OCI-LY1 (cell line): ENCODE data around the gene DIAPH3.

Source experiments
- H2AFZ ChIP-seq: fragments of 200-600 bp; sonication (generic), shearing (Covaris generic); 2 replicates; pipeline ENCODE4 v1.6.0; 2014; ENCODE audit warnings: antibody characterized with exemption, mild to moderate bottlenecking, low read length
- H3F3A ChIP-seq: fragments of 200-600 bp; sonication (generic), shearing (Covaris generic); 2 replicates; pipeline ENCODE4 v1.6.0; 2014; ENCODE audit warnings: mild to moderate bottlenecking, antibody characterized with exemption, low read length, moderate library complexity; ENCODE audit not compliant: insufficient read depth
- H3K27ac ChIP-seq: fragments of 200-600 bp; sonication (generic); 2 replicates; pipeline ENCODE4 v1.5.1; 2014; ENCODE audit warnings: low read length, mixed run types, mild to moderate bottlenecking, low read depth; ENCODE audit not compliant: poor library complexity, severe bottlenecking
- H3K27me3 ChIP-seq: fragments of 200-600 bp; sonication (generic); 2 replicates; pipeline ENCODE4 v1.6.0; 2014; ENCODE audit warnings: antibody characterized with exemption, mild to moderate bottlenecking, low read length, moderate library complexity; ENCODE audit not compliant: insufficient read depth
- H3K36me3 ChIP-seq: fragments of 200-600 bp; sonication (generic); 2 replicates; pipeline ENCODE4 v1.6.1; 2014; ENCODE audit warnings: mild to moderate bottlenecking, antibody characterized with exemption, low read length, moderate library complexity, mixed read lengths; ENCODE audit not compliant: insufficient read depth
- H3K4me1 ChIP-seq: fragments of 200-600 bp; sonication (generic); 2 replicates; pipeline ENCODE4 v1.5.1; 2014; ENCODE audit warnings: mild to moderate bottlenecking, low read length, moderate library complexity; ENCODE audit not compliant: insufficient read depth, severe bottlenecking
- H3K4me2 ChIP-seq: fragments of 200-600 bp; sonication (generic), shearing (Covaris generic); 2 replicates; pipeline ENCODE4 v1.6.1; 2014; ENCODE audit warnings: low read length
- H3K4me3 ChIP-seq: fragments of 200-600 bp; sonication (generic); 2 replicates; pipeline ENCODE4 v1.5.1; 2014; ENCODE audit warnings: low read length, low read depth, mild to moderate bottlenecking, mixed read lengths; ENCODE audit not compliant: poor library complexity, severe bottlenecking
- H3K79me2 ChIP-seq: fragments of 200-600 bp; shearing (Covaris generic); 2 replicates; pipeline ENCODE4 v1.6.1; 2016; ENCODE audit warnings: mixed run types, low read length, mixed read lengths; ENCODE audit not compliant: insufficient read depth
- H3K9ac ChIP-seq: fragments of 200-600 bp; sonication (generic), shearing (Covaris generic); 2 replicates; pipeline ENCODE4 v1.6.1; 2014; ENCODE audit warnings: mild to moderate bottlenecking, low read length, mixed read lengths
- H3K9me2 ChIP-seq: fragments of 200-600 bp; sonication (generic), shearing (Covaris generic); 2 replicates; pipeline ENCODE4 v1.6.1; 2014; ENCODE audit warnings: low read depth, mild to moderate bottlenecking, low read length, mixed read lengths
- H3K9me3 ChIP-seq: fragments of 200-600 bp; shearing (Covaris generic); 2 replicates; pipeline ENCODE4 v1.6.1; 2014; ENCODE audit warnings: low read length, mixed read lengths
- H4K20me1 ChIP-seq: fragments of 200-600 bp; sonication (generic), shearing (Covaris generic); 2 replicates; pipeline ENCODE4 v1.6.0; 2016; ENCODE audit warnings: mild to moderate bottlenecking, low read length; ENCODE audit not compliant: insufficient read depth
- CTCF ChIP-seq: fragments of 200-600 bp; sonication (generic), shearing (Covaris generic); IDR thresholded peaks from 2 replicates; pipeline ENCODE4 v1.5.1; 2017; ENCODE audit warnings: mild to moderate bottlenecking, antibody characterized with exemption, low read length, moderate library complexity, mixed read lengths
- EZH2 ChIP-seq: fragments of 200-600 bp; sonication (generic), shearing (Covaris generic); IDR thresholded peaks from 2 replicates; pipeline ENCODE4 v1.8.0; 2017; ENCODE audit warnings: borderline replicate concordance, mixed run types, mild to moderate bottlenecking, antibody characterized with exemption, low read length, moderate library complexity, mixed read lengths

The DIAPH3 gene

GRCh38 chr13:59885076-59885475 lies 278.7 kb downstream of the DIAPH3 start:
- no peak for TF ChIP-seq CTCF
- TF ChIP-seq EZH2: no peak
- no peaks in the 10 kb centered on the region for H3K9me3 ChIP-seq
- H3K79me2 ChIP-seq: no peaks in the 10 kb centered on the region
- H3K4me1 ChIP-seq: no peaks in the 10 kb centered on the region
- no peaks in the 10 kb centered on the region for H3F3A ChIP-seq
- no peak overlapping the region for H3K9ac ChIP-seq
- H4K20me1 ChIP-seq: no peaks in the 10 kb centered on the region
- H3K27ac ChIP-seq: no peak overlapping the region
- H3K4me2 ChIP-seq: no peak overlapping the region
- H3K9me2 ChIP-seq: no peaks in the 10 kb centered on the region
- no peaks in the 10 kb centered on the region for H3K36me3 ChIP-seq
- H2AFZ ChIP-seq: no peak overlapping the region
- H3K27me3 ChIP-seq: no peaks in the 10 kb centered on the region
- no peak overlapping the region for H3K4me3 ChIP-seq

GRCh38 chr13:59883885-59884284 lies 279.8 kb downstream of the DIAPH3 start:
- H3K9me2 ChIP-seq: no peaks in the 10 kb centered on the region
- H3K27ac ChIP-seq: no peak overlapping the region
- H3K27me3 ChIP-seq: no peaks in the 10 kb centered on the region
- H3K9ac ChIP-seq: no peak overlapping the region
- no peaks in the 10 kb centered on the region for H3K4me1 ChIP-seq
- H3K9me3 ChIP-seq: no peaks in the 10 kb centered on the region
- no peak overlapping the region for H3K4me3 ChIP-seq
- H2AFZ ChIP-seq: no peak overlapping the region
- no peaks in the 10 kb centered on the region for H4K20me1 ChIP-seq
- H3K79me2 ChIP-seq: no peaks in the 10 kb centered on the region
- H3K4me2 ChIP-seq: no peak overlapping the region
- H3F3A ChIP-seq: no peaks in the 10 kb centered on the region
- H3K36me3 ChIP-seq: no peaks in the 10 kb centered on the region
- TF ChIP-seq EZH2: no peak
- TF ChIP-seq CTCF: no peak

GRCh38 chr13:59880468-59880867 lies 283.3 kb downstream of the DIAPH3 start:
- Histone ChIP-seq H4K20me1 (no peaks in the 10 kb centered on the region), H3K79me2 (no peaks in the 10 kb centered on the region), H3F3A (no peaks in the 10 kb centered on the region), H3K27me3 (no peaks in the 10 kb centered on the region), H2AFZ (no peak overlapping the region), H3K4me1 (no peaks in the 10 kb centered on the region), H3K4me2 (no peak overlapping the region), H3K9me3 (no peaks in the 10 kb centered on the region), H3K9me2 (no peaks in the 10 kb centered on the region), H3K36me3 (peaks cover 12% of the 10 kb centered on the region; the same call in 1 of the 2 replicates), H3K4me3 (no peak overlapping the region), H3K27ac (no peak overlapping the region), H3K9ac (no peak overlapping the region)
- TF ChIP-seq EZH2: no peak
- TF ChIP-seq CTCF: no peak
